Endothelial cell of umbilical vein (primary cell): Measurements from ENCODE around the gene G3BP2.

ENCODE experiments used
- CTCF ChIP-seq, 2 donors: IDR thresholded peaks; 1 replicate in 1 of 2; 2 replicates in 1 of 2; pipeline ENCODE4 v1.5.1; 2011; ENCODE audit warnings: low read length in 2 of 2, mild to moderate bottlenecking in 2 of 2, moderate library complexity in 2 of 2, control low read depth in 1 of 2, inconsistent platforms in 1 of 2, low read depth in 1 of 2; ENCODE audit not compliant: insufficient read depth in 1 of 2; ENCODE audit errors: extremely low read depth in 1 of 2
- EZH2 ChIP-seq: IDR thresholded peaks from 2 replicates; pipeline ENCODE4 v1.6.1; 2012; ENCODE audit warnings: borderline replicate concordance, low read depth, mild to moderate bottlenecking, moderate library complexity, low read length, inconsistent platforms; ENCODE audit not compliant: severe bottlenecking
- POLR2A ChIP-seq: IDR thresholded peaks from 2 replicates; pipeline ENCODE4 v1.6.1; 2012; ENCODE audit warnings: low read depth, mild to moderate bottlenecking, control low read depth, low read length

- TF ChIP-seq CTCF (IDR thresholded peaks at IDR 0.05; ENCODE audit: extremely low read depth in 1 of 2, insufficient read depth in 1 of 2, low read depth in 1 of 2, low read length in 2 of 2) (no peak), EZH2 (no peak), POLR2A (no peak)
These were observed 22.9 kb upstream of the G3BP2 start for GRCh38 chr4:75696071-75696470.
